Measurements from ENCODE around the gene MTCL1. TPM values are rescaled to one million over a fixed set of nuclear protein-coding genes. Genes with fewer than 3 reads are reported as not detected.
A peak's percentile ranks its signal among the peaks of the same experiment; 100 is the strongest.
"Not testable (repeated sequence)": the region's sequence is repeated elsewhere in the genome, so short reads cannot be mapped to it uniquely, and the experiment has no call there.

Gene MTCL1
- total RNA-seq, 1 donor from 2014 or later, result 54.4 TPM

DNA sequence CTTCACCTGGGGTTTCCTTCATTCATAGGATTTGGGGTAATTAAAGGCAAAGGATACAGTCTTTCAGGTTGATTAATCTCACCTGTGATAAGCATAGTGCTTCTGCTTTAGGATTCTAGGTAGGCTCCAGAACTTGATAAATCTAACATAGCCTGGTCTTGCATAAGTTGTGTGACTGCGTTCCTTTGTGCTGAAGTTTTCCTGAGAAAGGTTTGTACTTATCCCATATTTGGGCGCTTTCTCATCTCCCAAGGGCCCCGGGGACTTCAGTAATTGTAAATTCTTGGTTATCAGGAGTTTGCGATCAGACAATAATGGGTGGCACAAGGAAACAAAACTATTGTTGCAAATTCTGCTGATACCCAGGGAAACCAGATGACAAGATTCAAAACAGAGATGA lies 53.1 kb downstream of the MTCL1 start:
- Mint-ChIP-seq H3K36me3 (ENCODE audit: low read depth) (peaks cover 25% of the 10 kb centered on the region), H3K27ac (ENCODE audit: unreplicated experiment) (no peak overlapping the region), H3K9me3 (ENCODE audit: low read depth) (peaks cover 4% of the 10 kb centered on the region), H3K4me3 (ENCODE audit: unreplicated experiment) (no peak overlapping the region), H3K27me3 (ENCODE audit: low read depth) (no peaks in the 10 kb centered on the region), H3K4me1 (ENCODE audit: low read depth) (peaks cover 31% of the 10 kb centered on the region)
- DNase-seq (ENCODE audit: low spot score), result no peak
- TF ChIP-seq, protein P1, sequence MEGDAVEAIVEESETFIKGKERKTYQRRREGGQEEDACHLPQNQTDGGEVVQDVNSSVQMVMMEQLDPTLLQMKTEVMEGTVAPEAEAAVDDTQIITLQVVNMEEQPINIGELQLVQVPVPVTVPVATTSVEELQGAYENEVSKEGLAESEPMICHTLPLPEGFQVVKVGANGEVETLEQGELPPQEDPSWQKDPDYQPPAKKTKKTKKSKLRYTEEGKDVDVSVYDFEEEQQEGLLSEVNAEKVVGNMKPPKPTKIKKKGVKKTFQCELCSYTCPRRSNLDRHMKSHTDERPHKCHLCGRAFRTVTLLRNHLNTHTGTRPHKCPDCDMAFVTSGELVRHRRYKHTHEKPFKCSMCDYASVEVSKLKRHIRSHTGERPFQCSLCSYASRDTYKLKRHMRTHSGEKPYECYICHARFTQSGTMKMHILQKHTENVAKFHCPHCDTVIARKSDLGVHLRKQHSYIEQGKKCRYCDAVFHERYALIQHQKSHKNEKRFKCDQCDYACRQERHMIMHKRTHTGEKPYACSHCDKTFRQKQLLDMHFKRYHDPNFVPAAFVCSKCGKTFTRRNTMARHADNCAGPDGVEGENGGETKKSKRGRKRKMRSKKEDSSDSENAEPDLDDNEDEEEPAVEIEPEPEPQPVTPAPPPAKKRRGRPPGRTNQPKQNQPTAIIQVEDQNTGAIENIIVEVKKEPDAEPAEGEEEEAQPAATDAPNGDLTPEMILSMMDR (IDR thresholded peaks at IDR 0.05), result no peak

DNA sequence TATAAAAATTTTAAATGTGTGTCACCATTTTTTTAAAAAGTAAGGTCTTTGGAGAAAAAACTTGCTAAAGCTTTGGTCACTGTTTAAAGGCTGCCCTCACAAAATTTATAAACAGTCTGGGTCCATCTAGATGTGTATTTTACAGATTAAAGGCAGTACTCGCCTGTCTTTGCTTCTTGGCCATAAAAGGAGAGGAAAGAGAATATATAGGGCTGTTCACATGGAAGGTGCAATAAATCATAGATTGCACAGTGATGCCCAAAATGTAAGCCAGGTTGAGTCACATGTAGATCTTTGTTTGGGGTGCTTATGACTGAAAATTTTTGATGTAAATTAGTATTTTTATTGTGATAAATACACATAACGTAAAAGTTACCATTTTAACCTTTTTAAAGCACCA lies 55.6 kb downstream of the MTCL1 start:
- TF ChIP-seq, protein P1 (IDR thresholded peaks at IDR 0.05), result no peak
- H3K4me3 Mint-ChIP-seq (ENCODE audit: unreplicated experiment), result no peak overlapping the region
- H3K36me3 Mint-ChIP-seq (ENCODE audit: low read depth), result peaks cover 32% of the 10 kb centered on the region
- H3K9me3 Mint-ChIP-seq (ENCODE audit: low read depth), result peaks cover 4% of the 10 kb centered on the region
- H3K4me1 Mint-ChIP-seq (ENCODE audit: low read depth), result peaks cover 32% of the 10 kb centered on the region
- no peaks in the 10 kb centered on the region for H3K27me3 Mint-ChIP-seq (ENCODE audit: low read depth)
- DNase-seq (ENCODE audit: low spot score), result no peak
- no peak overlapping the region for H3K27ac Mint-ChIP-seq (ENCODE audit: unreplicated experiment)

- not testable (repeated sequence) for DNase-seq (ENCODE audit: low spot score); H3K9me3 Mint-ChIP-seq (ENCODE audit: low read depth); H3K4me3 Mint-ChIP-seq (ENCODE audit: unreplicated experiment); H3K27me3 Mint-ChIP-seq (ENCODE audit: low read depth)
- Mint-ChIP-seq H3K27ac (ENCODE audit: unreplicated experiment) (peak overlapping the region; percentile 43), H3K4me1 (ENCODE audit: low read depth) (peaks cover 33% of the 10 kb centered on the region), H3K36me3 (ENCODE audit: low read depth) (peaks cover 32% of the 10 kb centered on the region)
These were observed 56.2 kb downstream of the MTCL1 start for GRCh38 chr18:8761535-8761934.

- H3K4me3 Mint-ChIP-seq (ENCODE audit: unreplicated experiment), result no peak overlapping the region
- no peaks in the 10 kb centered on the region for H3K27me3 Mint-ChIP-seq (ENCODE audit: low read depth)
- TF ChIP-seq, protein P1 (IDR thresholded peaks at IDR 0.05), result no peak
- H3K27ac Mint-ChIP-seq (ENCODE audit: unreplicated experiment), result no peak overlapping the region
- peaks cover 32% of the 10 kb centered on the region for H3K36me3 Mint-ChIP-seq (ENCODE audit: low read depth)
- H3K9me3 Mint-ChIP-seq (ENCODE audit: low read depth), result peaks cover 4% of the 10 kb centered on the region
- DNase-seq (ENCODE audit: low spot score), result no peak
- peaks cover 27% of the 10 kb centered on the region for H3K4me1 Mint-ChIP-seq (ENCODE audit: low read depth)
These were observed 57.6 kb downstream of the MTCL1 start for GRCh38 chr18:8762968-8763367.

DNA sequence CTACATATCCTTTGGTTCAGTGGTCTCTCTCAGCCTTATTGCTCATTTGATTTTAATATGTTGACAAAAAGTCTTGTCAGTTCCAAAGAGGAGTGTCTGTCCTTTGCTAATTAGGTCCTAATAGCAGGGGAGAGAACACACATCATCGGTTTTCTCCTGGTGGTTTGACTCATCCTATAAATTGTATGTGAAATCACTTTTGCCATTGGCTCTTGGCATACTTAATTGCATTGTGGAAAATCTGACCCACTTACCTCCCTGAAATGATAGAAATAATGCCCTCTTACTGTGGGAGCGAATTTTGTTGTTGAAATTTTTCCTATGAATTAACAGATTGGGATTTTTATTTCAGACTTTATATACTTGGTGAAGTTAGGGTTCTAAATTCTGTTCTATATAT lies 58.3 kb downstream of the MTCL1 start:
- Mint-ChIP-seq H3K27ac (ENCODE audit: unreplicated experiment) (no peak overlapping the region), H3K36me3 (ENCODE audit: low read depth) (peaks cover 32% of the 10 kb centered on the region), H3K4me1 (ENCODE audit: low read depth) (peaks cover 23% of the 10 kb centered on the region), H3K9me3 (ENCODE audit: low read depth) (peaks cover 4% of the 10 kb centered on the region), H3K27me3 (ENCODE audit: low read depth) (no peaks in the 10 kb centered on the region), H3K4me3 (ENCODE audit: unreplicated experiment) (no peak overlapping the region)
- TF ChIP-seq, protein P1 (IDR thresholded peaks at IDR 0.05), result no peak
- DNase-seq (ENCODE audit: low spot score), result no peak

DNA sequence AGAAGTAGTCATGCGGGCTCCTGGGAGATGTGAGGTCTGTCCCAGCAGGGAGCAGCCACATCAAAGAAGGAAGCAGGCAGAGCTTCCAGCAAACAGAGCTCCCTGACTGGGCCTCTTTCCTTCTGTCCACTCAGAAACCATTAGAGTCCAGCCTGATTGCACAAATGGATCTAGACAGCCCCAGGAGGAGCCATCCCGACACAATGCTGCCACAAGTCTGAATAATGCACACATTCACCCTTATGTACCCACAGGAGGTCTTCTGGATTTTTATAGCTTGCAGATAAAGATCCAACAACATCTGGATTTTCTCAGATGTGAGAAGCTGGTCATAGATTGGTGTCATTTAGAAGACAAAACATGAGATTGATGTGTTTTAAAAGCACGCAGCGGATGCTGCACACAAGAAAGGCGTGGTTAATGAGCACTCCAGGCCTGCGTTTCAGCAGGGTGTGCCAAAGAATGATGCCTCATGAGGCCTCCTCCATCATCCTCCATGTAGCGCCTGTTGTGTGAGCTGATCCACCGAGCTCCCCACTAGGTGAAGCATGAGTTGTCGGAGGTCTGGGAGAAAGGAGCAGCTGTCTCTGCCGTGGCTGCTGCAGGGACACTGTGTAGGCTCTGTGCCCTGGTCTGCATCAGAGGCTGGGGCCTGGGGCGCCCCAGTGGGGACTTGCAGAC lies 60.6 kb downstream of the MTCL1 start:
- Mint-ChIP-seq H3K27ac (ENCODE audit: unreplicated experiment) (no peak overlapping the region), H3K9me3 (ENCODE audit: low read depth) (peaks cover 4% of the 10 kb centered on the region), H3K36me3 (ENCODE audit: low read depth) (peaks cover 29% of the 10 kb centered on the region), H3K4me3 (ENCODE audit: unreplicated experiment) (no peak overlapping the region), H3K27me3 (ENCODE audit: low read depth) (no peaks in the 10 kb centered on the region), H3K4me1 (ENCODE audit: low read depth) (peaks cover 18% of the 10 kb centered on the region)
- DNase-seq (ENCODE audit: low spot score), result no peak
- TF ChIP-seq, protein P1 (IDR thresholded peaks at IDR 0.05), result no peak

Data from chondrocyte (in vitro differentiated cells).